GM19397 (cell line): ENCODE measurements around the gene EIF2D.

ENCODE experiments used
- ATAC-seq: cut with Tn5 transposase; IDR thresholded peaks from one replicate; pipeline ENCODE4 v1.9.1; 2021; ENCODE audit warnings: mild to moderate bottlenecking, moderate library complexity; ENCODE audit not compliant: unreplicated experiment

Gene EIF2D

GRCh38 chr1:206554211-206554610 lies 58.1 kb downstream of the EIF2D start:
- ATAC-seq, result no peak

GRCh38 chr1:206551986-206552326 lies 60.3 kb downstream of the EIF2D start:
- ATAC-seq, result no peak

GRCh38 chr1:206551296-206551985 lies 60.8 kb downstream of the EIF2D start:
- no peak for ATAC-seq

- no peak for ATAC-seq
Observed at GRCh38 chr1:206550446-206550845, 61.8 kb downstream of the EIF2D start.

- no peak for ATAC-seq
Observed at GRCh38 chr1:206547104-206547503, 65.2 kb downstream of the EIF2D start.

GRCh38 chr1:206545351-206545750 lies 66.9 kb downstream of the EIF2D start:
- no peak for ATAC-seq

GRCh38 chr1:206544562-206545257 lies 67.6 kb downstream of the EIF2D start:
- ATAC-seq, result no peak
